Skeletal muscle satellite cell (primary cell): ENCODE results near the gene C1orf210.

Source experiments
- H3K27me3 ChIP-seq: 2 replicates; pipeline ENCODE4 v1.7.0; 2013; ENCODE audit warnings: low read length; ENCODE audit not compliant: control insufficient read depth, insufficient read depth
- H3K36me3 ChIP-seq: 2 replicates; pipeline ENCODE4 v1.7.0; 2013; ENCODE audit warnings: mild to moderate bottlenecking, control low read depth, low read length; ENCODE audit not compliant: insufficient read depth
- H3K4me1 ChIP-seq: 2 replicates; pipeline ENCODE4 v1.7.0; 2013; ENCODE audit warnings: low read length; ENCODE audit not compliant: control insufficient read depth, insufficient read depth
- H3K4me2 ChIP-seq: 2 replicates; pipeline ENCODE4 v1.7.0; 2013; ENCODE audit warnings: mild to moderate bottlenecking, low read length
- H3K4me3 ChIP-seq: 2 replicates; pipeline ENCODE4 v1.7.0; 2013; ENCODE audit warnings: low read length
- H3K9ac ChIP-seq: 2 replicates; pipeline ENCODE4 v1.7.0; 2013; ENCODE audit warnings: mild to moderate bottlenecking, low read depth, low read length, moderate library complexity
- H3K9me3 ChIP-seq: replicated peaks from 2 replicates; pipeline ENCODE4 v1.7.0; 2013; ENCODE audit warnings: mild to moderate bottlenecking, control low read depth, low read length

Gene C1orf210

GRCh38 chr1:43275826-43276620, 9.4 kb downstream of the C1orf210 start:
- Histone ChIP-seq H3K4me2 (no peak overlapping the region), H3K9me3 (no peaks in the 10 kb centered on the region), H3K36me3 (no peaks in the 10 kb centered on the region), H3K9ac (no peak overlapping the region), H3K4me3 (no peak overlapping the region), H3K4me1 (no peaks in the 10 kb centered on the region), H3K27me3 (peaks cover 12% of the 10 kb centered on the region)

GRCh38 chr1:43274804-43275180, 10.6 kb downstream of the C1orf210 start:
- Histone ChIP-seq H3K4me3 (no peak overlapping the region), H3K4me1 (peaks cover 3% of the 10 kb centered on the region), H3K4me2 (no peak overlapping the region)

GRCh38 chr1:43274125-43274803, 11.1 kb downstream of the C1orf210 start:
- Histone ChIP-seq H3K36me3 (no peaks in the 10 kb centered on the region), H3K4me2 (no peak overlapping the region), H3K27me3 (peaks cover 13% of the 10 kb centered on the region), H3K9ac (no peak overlapping the region), H3K4me3 (no peak overlapping the region), H3K9me3 (no peaks in the 10 kb centered on the region), H3K4me1 (peaks cover 3% of the 10 kb centered on the region)

More at GRCh38 chr1:43274804-43275180, 10.6 kb downstream of the C1orf210 start:
- Histone ChIP-seq H3K27me3 (peaks cover 13% of the 10 kb centered on the region), H3K9me3 (no peaks in the 10 kb centered on the region), H3K9ac (no peak overlapping the region), H3K36me3 (no peaks in the 10 kb centered on the region)

- H3K27me3 ChIP-seq, result peaks cover 13% of the 10 kb centered on the region
- H3K9ac ChIP-seq, result no peak overlapping the region
- H3K4me3 ChIP-seq, result no peak overlapping the region
- H3K4me1 ChIP-seq, result peaks cover 3% of the 10 kb centered on the region
- H3K9me3 ChIP-seq, result no peaks in the 10 kb centered on the region
- no peak overlapping the region for H3K4me2 ChIP-seq
- H3K36me3 ChIP-seq, result no peaks in the 10 kb centered on the region
Observed at GRCh38 chr1:43273708-43274107, 11.7 kb downstream of the C1orf210 start.

GRCh38 chr1:43272576-43273571, 12.5 kb downstream of the C1orf210 start:
- Histone ChIP-seq H3K9me3 (no peaks in the 10 kb centered on the region), H3K4me1 (peaks cover 3% of the 10 kb centered on the region), H3K36me3 (no peaks in the 10 kb centered on the region), H3K4me3 (no peak overlapping the region), H3K4me2 (no peak overlapping the region), H3K27me3 (peaks cover 13% of the 10 kb centered on the region), H3K9ac (no peak overlapping the region)

- no peak overlapping the region for H3K4me3 ChIP-seq
- no peaks in the 10 kb centered on the region for H3K9me3 ChIP-seq
- H3K4me2 ChIP-seq, result no peak overlapping the region
- peaks cover 15% of the 10 kb centered on the region for H3K27me3 ChIP-seq
- H3K9ac ChIP-seq, result no peak overlapping the region
- H3K36me3 ChIP-seq, result no peaks in the 10 kb centered on the region
- peaks cover 3% of the 10 kb centered on the region for H3K4me1 ChIP-seq
Observed at GRCh38 chr1:43272161-43272560, 13.2 kb downstream of the C1orf210 start.

- Histone ChIP-seq H3K4me1 (peaks cover 3% of the 10 kb centered on the region), H3K9ac (no peak overlapping the region), H3K4me3 (no peak overlapping the region)
Observed at GRCh38 chr1:43271186-43272118, 13.9 kb downstream of the C1orf210 start.

GRCh38 chr1:43270421-43271095, 14.8 kb downstream of the C1orf210 start:
- H3K4me1 ChIP-seq, result peaks cover 3% of the 10 kb centered on the region
- peaks cover 12% of the 10 kb centered on the region for H3K27me3 ChIP-seq
- H3K36me3 ChIP-seq, result no peaks in the 10 kb centered on the region
- peak overlapping the region; percentile 11 for H3K4me2 ChIP-seq
- H3K9ac ChIP-seq, result no peak overlapping the region
- H3K4me3 ChIP-seq, result no peak overlapping the region
- H3K9me3 ChIP-seq, result no peaks in the 10 kb centered on the region

More at GRCh38 chr1:43271186-43272118, 13.9 kb downstream of the C1orf210 start:
- Histone ChIP-seq H3K4me2 (peak overlapping the region; percentile 11), H3K9me3 (no peaks in the 10 kb centered on the region), H3K36me3 (no peaks in the 10 kb centered on the region), H3K27me3 (peaks cover 12% of the 10 kb centered on the region)

GRCh38 chr1:43269627-43270375, 15.6 kb downstream of the C1orf210 start, which contains the start of gene TMEM125:
TSS of gene TMEM125 (plus strand) at chr1:43269983. CDS start at chr1:43272723, 2,740 bp downstream.
- H3K4me1 ChIP-seq, result peaks cover 3% of the 10 kb centered on the region
- H3K36me3 ChIP-seq, result no peaks in the 10 kb centered on the region
- peaks cover 12% of the 10 kb centered on the region for H3K27me3 ChIP-seq
- no peak within 1 kb of the TSS for H3K4me2 ChIP-seq
- no peak within 1 kb of the TSS for H3K4me3 ChIP-seq
- H3K9me3 ChIP-seq, result no peaks in the 10 kb centered on the region
- H3K9ac ChIP-seq, result no peak within 1 kb of the TSS
